ENCODE measurements around the gene MRGPRG. TPM values are rescaled to one million over a fixed set of nuclear protein-coding genes. Genes with fewer than 3 reads are reported as not detected.

MRGPRG gene
- total RNA-seq, 1 experiment from 2014 or later = not detected

DNA sequence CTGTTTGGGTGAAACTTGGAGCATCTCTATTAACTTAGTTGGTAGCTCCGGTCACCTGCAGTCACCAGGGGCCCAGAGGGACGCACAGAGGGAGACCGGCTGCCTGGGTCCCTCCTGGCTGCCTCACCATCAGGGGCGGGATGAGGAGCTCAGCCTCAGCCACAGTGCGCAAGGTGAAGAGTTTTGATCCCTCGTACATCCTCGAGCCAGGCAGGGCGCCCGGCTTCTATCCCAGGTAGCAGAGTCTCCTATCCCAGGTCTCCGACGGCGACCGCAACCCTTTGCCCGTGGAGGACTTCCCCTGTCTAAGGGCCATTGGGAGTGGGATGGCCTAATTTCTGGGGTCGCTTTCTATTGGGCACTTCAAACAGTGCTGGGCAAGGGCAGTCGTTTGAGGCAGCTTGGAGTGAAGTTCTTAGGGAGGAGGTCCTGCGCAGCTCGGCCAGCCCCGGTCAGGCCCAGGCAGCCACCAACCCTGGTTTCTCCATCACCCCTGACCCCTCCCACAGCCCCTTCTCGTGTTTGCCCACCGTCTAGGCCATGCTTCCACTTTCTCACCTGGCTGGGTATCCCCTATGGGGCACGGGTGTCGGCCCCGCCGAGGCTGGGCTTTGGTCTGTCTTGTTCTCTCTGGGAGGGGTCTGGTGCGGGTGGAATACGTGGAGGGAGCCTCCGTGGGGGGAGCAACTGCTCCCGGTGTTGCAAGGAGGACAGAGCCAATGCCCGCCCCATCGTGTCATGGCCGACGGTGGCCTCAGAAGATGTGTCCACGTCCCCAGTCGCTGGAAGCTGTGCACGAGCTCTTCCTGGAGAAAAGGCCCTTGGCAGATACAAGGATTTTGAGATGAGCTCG lies 3.6 kb upstream of the MRGPRG start:
- Histone ChIP-seq H3K9me3 (ENCODE audit: control insufficient read depth, insufficient read depth, low read depth, low read length) (no peaks in the 10 kb centered on the region), H3K4me3 (ENCODE audit: low read depth in 2 of 2, low read length in 2 of 2) (no peak overlapping the region), H3K27me3 (ENCODE audit: control insufficient read depth, insufficient read depth, low read length) (peaks cover 4% of the 10 kb centered on the region; the same call in 1 of the 2 replicates), H3K27ac (ENCODE audit: low read length) (no peak overlapping the region), H3K4me1 (ENCODE audit: control insufficient read depth, insufficient read depth, low read length) (no peaks in the 10 kb centered on the region; the same call in 1 of the 2 replicates), H3K36me3 (ENCODE audit: control insufficient read depth, insufficient read depth, low read length) (no peaks in the 10 kb centered on the region)
- no TSS peak for BruUV-seq (replicated peaks)
- no peak for DNase-seq (ENCODE audit: low read depth, low spot score)
- ChIA-PET POLR2A (no interaction called here), CTCF (no interaction called here)
- intact Hi-C loops (cut with micrococcal nuclease; ENCODE audit: unreplicated experiment) (loop anchor here (10.0 kb wide), 1 partner anchor 287 kb away; no protein-coding TSS in a partner anchor), in situ Hi-C loops (cut with HindIII; ENCODE audit: low pct_unique_long_range_greater_than_20kb, low sequenced_read_pairs) (no loop called here)
- ATAC-seq = no peak
- TF ChIP-seq, protein P1, sequence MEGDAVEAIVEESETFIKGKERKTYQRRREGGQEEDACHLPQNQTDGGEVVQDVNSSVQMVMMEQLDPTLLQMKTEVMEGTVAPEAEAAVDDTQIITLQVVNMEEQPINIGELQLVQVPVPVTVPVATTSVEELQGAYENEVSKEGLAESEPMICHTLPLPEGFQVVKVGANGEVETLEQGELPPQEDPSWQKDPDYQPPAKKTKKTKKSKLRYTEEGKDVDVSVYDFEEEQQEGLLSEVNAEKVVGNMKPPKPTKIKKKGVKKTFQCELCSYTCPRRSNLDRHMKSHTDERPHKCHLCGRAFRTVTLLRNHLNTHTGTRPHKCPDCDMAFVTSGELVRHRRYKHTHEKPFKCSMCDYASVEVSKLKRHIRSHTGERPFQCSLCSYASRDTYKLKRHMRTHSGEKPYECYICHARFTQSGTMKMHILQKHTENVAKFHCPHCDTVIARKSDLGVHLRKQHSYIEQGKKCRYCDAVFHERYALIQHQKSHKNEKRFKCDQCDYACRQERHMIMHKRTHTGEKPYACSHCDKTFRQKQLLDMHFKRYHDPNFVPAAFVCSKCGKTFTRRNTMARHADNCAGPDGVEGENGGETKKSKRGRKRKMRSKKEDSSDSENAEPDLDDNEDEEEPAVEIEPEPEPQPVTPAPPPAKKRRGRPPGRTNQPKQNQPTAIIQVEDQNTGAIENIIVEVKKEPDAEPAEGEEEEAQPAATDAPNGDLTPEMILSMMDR (IDR thresholded peaks at IDR 0.05) = no peak
- TF ChIP-seq SIN3A (IDR thresholded peaks at IDR 0.05; ENCODE audit: borderline replicate concordance, insufficient read depth, low read depth, low read length) = no peak
- TF ChIP-seq POLR2AphosphoS5 (IDR thresholded peaks at IDR 0.05; ENCODE audit: low read depth, low read length) = no peak
- no peak for TF ChIP-seq TCF7L2 (IDR thresholded peaks at IDR 0.05; ENCODE audit: low read depth, low read length)
- TF ChIP-seq, protein P2, sequence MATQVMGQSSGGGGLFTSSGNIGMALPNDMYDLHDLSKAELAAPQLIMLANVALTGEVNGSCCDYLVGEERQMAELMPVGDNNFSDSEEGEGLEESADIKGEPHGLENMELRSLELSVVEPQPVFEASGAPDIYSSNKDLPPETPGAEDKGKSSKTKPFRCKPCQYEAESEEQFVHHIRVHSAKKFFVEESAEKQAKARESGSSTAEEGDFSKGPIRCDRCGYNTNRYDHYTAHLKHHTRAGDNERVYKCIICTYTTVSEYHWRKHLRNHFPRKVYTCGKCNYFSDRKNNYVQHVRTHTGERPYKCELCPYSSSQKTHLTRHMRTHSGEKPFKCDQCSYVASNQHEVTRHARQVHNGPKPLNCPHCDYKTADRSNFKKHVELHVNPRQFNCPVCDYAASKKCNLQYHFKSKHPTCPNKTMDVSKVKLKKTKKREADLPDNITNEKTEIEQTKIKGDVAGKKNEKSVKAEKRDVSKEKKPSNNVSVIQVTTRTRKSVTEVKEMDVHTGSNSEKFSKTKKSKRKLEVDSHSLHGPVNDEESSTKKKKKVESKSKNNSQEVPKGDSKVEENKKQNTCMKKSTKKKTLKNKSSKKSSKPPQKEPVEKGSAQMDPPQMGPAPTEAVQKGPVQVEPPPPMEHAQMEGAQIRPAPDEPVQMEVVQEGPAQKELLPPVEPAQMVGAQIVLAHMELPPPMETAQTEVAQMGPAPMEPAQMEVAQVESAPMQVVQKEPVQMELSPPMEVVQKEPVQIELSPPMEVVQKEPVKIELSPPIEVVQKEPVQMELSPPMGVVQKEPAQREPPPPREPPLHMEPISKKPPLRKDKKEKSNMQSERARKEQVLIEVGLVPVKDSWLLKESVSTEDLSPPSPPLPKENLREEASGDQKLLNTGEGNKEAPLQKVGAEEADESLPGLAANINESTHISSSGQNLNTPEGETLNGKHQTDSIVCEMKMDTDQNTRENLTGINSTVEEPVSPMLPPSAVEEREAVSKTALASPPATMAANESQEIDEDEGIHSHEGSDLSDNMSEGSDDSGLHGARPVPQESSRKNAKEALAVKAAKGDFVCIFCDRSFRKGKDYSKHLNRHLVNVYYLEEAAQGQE (IDR thresholded peaks at IDR 0.05; ENCODE audit: insufficient read depth in 1 of 2, low read depth in 2 of 2, low read length in 1 of 2) = no peak

DNA sequence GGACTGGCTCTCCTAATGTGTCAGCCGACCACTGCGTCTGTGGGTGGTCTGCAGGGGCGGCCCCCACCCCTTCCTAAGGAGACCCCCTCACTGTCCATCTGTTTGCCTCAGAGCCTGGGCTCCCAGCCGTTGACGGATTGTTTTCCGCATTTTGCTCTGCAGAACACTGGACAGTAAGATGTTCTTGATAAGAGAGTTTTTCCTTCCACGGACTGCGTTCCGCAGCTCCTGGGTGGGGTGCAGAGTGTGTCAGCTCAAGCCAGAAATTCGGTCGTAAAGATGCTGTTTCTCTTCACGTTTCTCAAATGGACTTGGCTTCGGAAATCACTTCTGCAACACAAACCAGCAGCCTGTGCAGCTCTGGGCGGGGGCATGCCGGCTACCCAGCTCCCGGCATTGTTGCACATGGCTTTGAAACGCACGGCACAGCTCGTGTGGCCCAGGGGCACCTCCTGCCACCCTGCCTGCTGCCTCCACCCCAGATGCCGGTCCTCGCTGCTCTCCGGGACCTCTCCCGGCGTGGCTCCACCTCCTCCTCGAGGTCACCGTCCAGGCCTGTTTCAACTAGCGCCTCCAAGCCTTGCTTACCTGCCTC lies 2.9 kb upstream of the MRGPRG start:
- Histone ChIP-seq H3K36me3 (ENCODE audit: control insufficient read depth, insufficient read depth, low read length) (no peaks in the 10 kb centered on the region), H3K4me3 (ENCODE audit: low read depth in 2 of 2, low read length in 2 of 2) (no peak overlapping the region), H3K9me3 (ENCODE audit: control insufficient read depth, insufficient read depth, low read depth, low read length) (no peaks in the 10 kb centered on the region), H3K27me3 (ENCODE audit: control insufficient read depth, insufficient read depth, low read length) (peaks cover 7% of the 10 kb centered on the region), H3K27ac (ENCODE audit: low read length) (no peak overlapping the region), H3K4me1 (ENCODE audit: control insufficient read depth, insufficient read depth, low read length) (peaks cover 6% of the 10 kb centered on the region)
- no peak for ATAC-seq
- in situ Hi-C loops (cut with HindIII; ENCODE audit: low pct_unique_long_range_greater_than_20kb, low sequenced_read_pairs) (no loop called here), intact Hi-C loops (cut with micrococcal nuclease; ENCODE audit: unreplicated experiment) (loop anchor here (10.0 kb wide), 1 partner anchor 287 kb away; no protein-coding TSS in a partner anchor)
- POLR2A ChIA-PET = interaction anchor here (0.5 kb wide), 1 partner anchor 135 kb away, joined by 3 read pairs; no protein-coding TSS in a partner anchor
- DNase-seq (ENCODE audit: low read depth, low spot score) = no peak
- TF ChIP-seq, protein P2 (IDR thresholded peaks at IDR 0.05; ENCODE audit: insufficient read depth in 1 of 2, low read depth in 2 of 2, low read length in 1 of 2) = no peak
- TF ChIP-seq SIN3A (IDR thresholded peaks at IDR 0.05; ENCODE audit: borderline replicate concordance, insufficient read depth, low read depth, low read length) (no peak), TCF7L2 (IDR thresholded peaks at IDR 0.05; ENCODE audit: low read depth, low read length) (no peak), POLR2AphosphoS5 (IDR thresholded peaks at IDR 0.05; ENCODE audit: low read depth, low read length) (no peak)
- TF ChIP-seq, protein P1 (IDR thresholded peaks at IDR 0.05) = no peak
- BruUV-seq (replicated peaks) = no TSS peak
- CTCF ChIA-PET = interaction anchor here (0.5 to 0.9 kb wide), 2 partner anchors 132 to 387 kb away, joined by 3 to 5 read pairs; no protein-coding TSS in a partner anchor

Data from Panc1 (cell line).